Kidney (tissue), 14 donors: ENCODE data around the gene KPNA1. TPM values are rescaled to one million over a fixed set of nuclear protein-coding genes. Genes with fewer than 3 reads are reported as not detected.

Source experiments
- DNase-seq, 5 donors: peaks; one replicate each; pipeline ENCODE4 v3.0.0-alpha.2; 2013 to 2020
- FAIRE-seq: peaks from 2 replicates; lab custom pipeline; 2012; peaks lifted over from hg19 to GRCh38; lab: Jason Lieb, UNC
- H3K27ac ChIP-seq, 2 donors: one replicate each; pipeline ENCODE4 v1.7.0; 2013; ENCODE audit warnings: low read depth in 2 of 2, low read length in 2 of 2, inconsistent platforms in 1 of 2
- H3K27me3 ChIP-seq: one replicate; pipeline ENCODE4 v1.7.1; 2013; ENCODE audit warnings: low read length, inconsistent platforms; ENCODE audit not compliant: control insufficient read depth, insufficient read depth
- H3K36me3 ChIP-seq, 3 donors: one replicate each; pipeline versions ENCODE4 v1.7.0 to v1.7.1; 2013; ENCODE audit warnings: low read length in 3 of 3, control low read depth in 1 of 3, inconsistent platforms in 1 of 3; ENCODE audit not compliant: insufficient read depth in 3 of 3, control insufficient read depth in 2 of 3
- H3K4me1 ChIP-seq, 3 donors: one replicate each; pipeline versions ENCODE4 v1.7.0 to v1.7.1; 2013; ENCODE audit warnings: low read length in 3 of 3, inconsistent platforms in 1 of 3, low read depth in 1 of 3; ENCODE audit not compliant: control insufficient read depth in 2 of 3, insufficient read depth in 2 of 3
- H3K4me3 ChIP-seq, 3 donors: one replicate each; pipeline versions ENCODE4 v1.7.0 to v1.8.1; 2013; ENCODE audit warnings: low read length in 3 of 3, control low read depth in 1 of 3, inconsistent platforms in 1 of 3
- H3K9ac ChIP-seq, 3 donors: one replicate each; pipeline versions ENCODE4 v1.7.0 to v1.7.1; 2013; ENCODE audit warnings: low read length in 3 of 3, control low read depth in 1 of 3, inconsistent platforms in 1 of 3
- H3K9me3 ChIP-seq, 3 donors: one replicate each; pipeline versions ENCODE4 v1.7.0 to v1.7.1; 2013; ENCODE audit warnings: low read length in 3 of 3, control low read depth in 1 of 3, inconsistent platforms in 1 of 3; ENCODE audit not compliant: control insufficient read depth in 2 of 3, insufficient read depth in 1 of 3
- intact Hi-C: fragments of 100-400 bp; cut with DNase I; formaldehyde crosslinking; loops from one replicate; pipeline ENCODE4 v1.11.1; 2022
- polyA plus RNA-seq: library from polyadenylated mRNA; stranded (reverse); fragments of 350-450 nt; fragmentation: Illumina TruSeq; extraction: RNeasy Lipid Tissue Mini Kit (QIAGEN cat#74804); gene quantifications from one replicate; pipeline ENCODE4 v1.2.3, GENCODE V29; 2014; ENCODE audit warnings: low read depth, low replicate concordance; ENCODE audit not compliant: insufficient read depth
- total RNA-seq: library from RNA; stranded (reverse); fragmentation: NEBNext Ultra II Directional; extraction: Animal tissue kit (Norgen Biotek cat#: 25700); gene quantifications from one replicate; pipeline ENCODE4 v1.2.1, GENCODE V29; 2021
- TF ChIP-seq, protein P1 (sequence below): IDR thresholded peaks from 3 replicates; pipeline ENCODE4 v1.5.1; 2012; ENCODE audit warnings: mild to moderate bottlenecking, moderate library complexity, borderline replicate concordance; ENCODE audit not compliant: insufficient read depth; ENCODE audit errors: extremely low read depth
- donor health status: control.
- donor health status: control.
- donor health status: control.
- donor health status: control.
- donor health status: control.
- donor health status: DM: yes; HTN: yes; CAD: no.
- donor health status: Normal renal cell carcinoma (clear cell type).

The KPNA1 gene
- total and polyA plus RNA-seq, 2 donors from 2014 or later: 16.8 to 64.5 TPM

DNA sequence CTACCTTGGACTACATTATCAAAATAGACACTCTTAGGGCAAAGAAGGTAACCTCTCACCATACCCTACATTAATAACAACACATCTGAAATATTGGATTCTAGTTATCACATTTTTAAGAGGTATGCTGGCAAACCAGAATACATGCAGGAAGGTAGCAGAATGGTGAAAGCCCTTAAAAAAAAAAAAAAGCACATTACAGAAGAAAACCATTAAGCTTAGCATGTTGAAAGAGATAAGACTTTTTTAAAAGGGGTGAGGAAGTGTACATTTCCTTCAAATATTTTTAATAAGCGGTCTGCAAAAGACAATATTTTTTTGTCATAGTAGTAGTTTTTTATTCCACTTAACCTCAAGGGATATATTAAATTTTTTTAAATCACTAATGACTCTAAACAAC is 52.3 kb downstream of the KPNA1 start:
- Histone ChIP-seq H3K9ac (no peak overlapping the region), H3K9me3 (no peaks in the 10 kb centered on the region), H3K4me3 (no peak overlapping the region), H3K27me3 (no peaks in the 10 kb centered on the region), H3K4me1 (no peaks in the 10 kb centered on the region), H3K36me3 (peaks cover under 1 to 9% (median 4%) of the 10 kb centered on the region in 3 donors), H3K27ac (no peak overlapping the region)
- TF ChIP-seq, protein P1, sequence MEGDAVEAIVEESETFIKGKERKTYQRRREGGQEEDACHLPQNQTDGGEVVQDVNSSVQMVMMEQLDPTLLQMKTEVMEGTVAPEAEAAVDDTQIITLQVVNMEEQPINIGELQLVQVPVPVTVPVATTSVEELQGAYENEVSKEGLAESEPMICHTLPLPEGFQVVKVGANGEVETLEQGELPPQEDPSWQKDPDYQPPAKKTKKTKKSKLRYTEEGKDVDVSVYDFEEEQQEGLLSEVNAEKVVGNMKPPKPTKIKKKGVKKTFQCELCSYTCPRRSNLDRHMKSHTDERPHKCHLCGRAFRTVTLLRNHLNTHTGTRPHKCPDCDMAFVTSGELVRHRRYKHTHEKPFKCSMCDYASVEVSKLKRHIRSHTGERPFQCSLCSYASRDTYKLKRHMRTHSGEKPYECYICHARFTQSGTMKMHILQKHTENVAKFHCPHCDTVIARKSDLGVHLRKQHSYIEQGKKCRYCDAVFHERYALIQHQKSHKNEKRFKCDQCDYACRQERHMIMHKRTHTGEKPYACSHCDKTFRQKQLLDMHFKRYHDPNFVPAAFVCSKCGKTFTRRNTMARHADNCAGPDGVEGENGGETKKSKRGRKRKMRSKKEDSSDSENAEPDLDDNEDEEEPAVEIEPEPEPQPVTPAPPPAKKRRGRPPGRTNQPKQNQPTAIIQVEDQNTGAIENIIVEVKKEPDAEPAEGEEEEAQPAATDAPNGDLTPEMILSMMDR: no peak
- intact Hi-C loops: no loop called here
- FAIRE-seq: no peak
- DNase-seq: no peak

DNA sequence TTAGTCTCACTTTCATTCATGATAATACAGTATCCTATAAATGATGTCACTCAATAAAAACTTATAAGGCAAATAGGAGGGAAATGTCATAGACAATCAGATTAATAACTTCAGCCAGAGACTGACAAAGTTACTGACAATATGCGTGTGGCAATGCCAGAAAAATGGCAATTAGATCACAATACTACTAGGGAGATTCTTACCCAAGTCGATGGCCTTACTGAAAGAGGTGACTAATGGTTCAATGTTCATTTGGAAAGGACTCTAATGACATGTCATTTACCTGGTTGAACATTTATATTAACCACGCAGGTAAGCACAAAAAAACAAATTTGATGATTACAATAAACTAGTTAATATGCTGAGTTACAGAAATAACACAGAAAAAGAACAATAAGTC is 52.9 kb downstream of the KPNA1 start:
- Histone ChIP-seq H3K4me1 (no peaks in the 10 kb centered on the region), H3K27ac (no peak overlapping the region), H3K4me3 (no peak overlapping the region), H3K36me3 (peaks cover 3 to 11% (median 4%) of the 10 kb centered on the region in 3 donors), H3K27me3 (no peaks in the 10 kb centered on the region), H3K9me3 (no peaks in the 10 kb centered on the region), H3K9ac (no peak overlapping the region)
- intact Hi-C loops: no loop called here
- no peak for DNase-seq
- TF ChIP-seq, protein P1: no peak
- FAIRE-seq: no peak

DNA sequence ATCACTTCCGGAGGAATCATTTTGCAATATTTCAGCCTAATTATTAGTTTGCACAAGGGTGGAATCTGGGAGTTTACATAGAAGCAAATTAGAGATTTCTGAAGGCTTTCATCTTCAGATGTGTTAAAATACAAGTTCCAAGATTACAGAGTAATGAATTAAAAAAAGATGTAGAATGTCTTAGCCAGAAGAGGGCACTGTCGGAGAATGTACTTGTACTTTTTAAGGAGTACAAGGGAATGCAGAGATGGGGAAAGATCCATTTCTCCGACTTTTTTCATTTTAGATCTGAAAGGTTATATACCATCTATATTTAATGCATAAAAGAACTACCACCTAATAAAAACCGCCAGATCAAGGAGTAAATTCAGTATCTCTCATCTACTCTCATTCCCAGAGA is 55.7 kb downstream of the KPNA1 start:
- peaks cover 3 to 11% (median 4%) of the 10 kb centered on the region in 3 donors for H3K36me3 ChIP-seq
- H3K9me3 ChIP-seq: no peaks in the 10 kb centered on the region
- no peak overlapping the region for H3K27ac ChIP-seq
- TF ChIP-seq, protein P1: peak; percentile 34
- peak in 2 of 5 donors; percentile 13 to 62 for DNase-seq
- H3K4me3 ChIP-seq: no peak overlapping the region
- no peak overlapping the region for H3K9ac ChIP-seq
- peaks cover 0 to 5% (median 0%) of the 10 kb centered on the region in 3 donors for H3K4me1 ChIP-seq
- FAIRE-seq: peak; percentile 70
- no peaks in the 10 kb centered on the region for H3K27me3 ChIP-seq
- intact Hi-C loops: no loop called here

DNA sequence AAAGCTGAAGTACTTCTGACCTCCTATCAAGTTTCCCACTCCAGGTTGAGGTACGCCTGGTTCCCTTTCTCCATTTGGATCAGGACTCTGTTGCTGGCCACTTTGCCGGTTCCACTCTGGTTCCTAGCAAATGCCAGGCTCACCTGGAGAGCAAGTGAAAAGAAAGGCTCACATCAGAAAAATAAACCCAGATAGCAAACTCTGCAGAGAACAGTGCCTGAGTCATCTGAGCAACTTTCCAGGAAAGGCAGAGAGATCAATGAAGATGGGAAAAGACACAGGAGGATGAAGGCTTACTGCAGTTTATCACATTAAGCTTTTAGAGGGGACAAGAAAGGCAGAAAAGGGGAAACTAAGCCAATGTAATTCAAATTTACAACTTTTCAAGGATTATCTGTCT is 57.0 kb downstream of the KPNA1 start:
- no peak overlapping the region for H3K27ac ChIP-seq
- H3K36me3 ChIP-seq: peaks cover 3 to 12% (median 11%) of the 10 kb centered on the region in 3 donors
- H3K4me1 ChIP-seq: peaks cover 0 to 5% (median 0%) of the 10 kb centered on the region in 3 donors
- TF ChIP-seq, protein P1: no peak
- H3K4me3 ChIP-seq: no peak overlapping the region
- intact Hi-C loops: no loop called here
- H3K27me3 ChIP-seq: no peaks in the 10 kb centered on the region
- no peaks in the 10 kb centered on the region for H3K9me3 ChIP-seq
- FAIRE-seq (no peak), DNase-seq (no peak)
- no peak overlapping the region for H3K9ac ChIP-seq
